ENCODE data around the gene CYB561D2.

DNA sequence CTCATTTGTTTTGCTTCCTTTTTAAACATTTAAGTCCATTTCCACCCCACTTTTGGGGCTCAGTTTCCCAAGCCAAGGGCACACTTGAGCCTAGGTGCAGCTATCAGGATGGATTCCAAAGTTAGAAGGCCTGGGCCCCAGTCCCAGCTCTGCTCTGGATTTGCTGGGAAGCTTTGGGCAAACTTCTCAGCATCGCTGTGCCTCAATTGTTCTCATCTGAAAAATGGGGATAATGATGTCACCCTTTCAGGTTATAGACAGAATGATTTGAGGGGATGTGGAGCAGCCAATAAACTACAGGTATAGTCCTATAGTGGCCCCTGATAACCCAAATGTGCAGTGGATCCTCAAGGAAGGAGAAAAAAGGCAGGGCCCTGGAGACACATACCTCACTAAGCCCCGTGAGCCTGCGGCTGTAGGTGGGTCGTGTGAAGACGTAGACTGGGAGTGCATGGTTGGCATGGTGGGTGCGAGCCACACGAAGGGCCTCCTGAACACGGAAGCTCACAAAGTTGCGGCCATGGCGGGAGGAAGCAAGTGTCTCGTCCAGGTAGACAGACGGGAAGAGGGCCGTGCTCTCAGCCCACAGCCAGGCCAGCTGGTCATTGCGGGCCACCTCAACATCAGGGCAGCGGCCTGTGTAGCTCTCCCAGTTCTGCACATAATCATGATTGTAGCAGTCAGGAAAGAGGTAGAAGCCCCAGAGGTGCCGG, 31.3 kb upstream of the CYB561D2 start:
- TF ChIP-seq, protein P1, sequence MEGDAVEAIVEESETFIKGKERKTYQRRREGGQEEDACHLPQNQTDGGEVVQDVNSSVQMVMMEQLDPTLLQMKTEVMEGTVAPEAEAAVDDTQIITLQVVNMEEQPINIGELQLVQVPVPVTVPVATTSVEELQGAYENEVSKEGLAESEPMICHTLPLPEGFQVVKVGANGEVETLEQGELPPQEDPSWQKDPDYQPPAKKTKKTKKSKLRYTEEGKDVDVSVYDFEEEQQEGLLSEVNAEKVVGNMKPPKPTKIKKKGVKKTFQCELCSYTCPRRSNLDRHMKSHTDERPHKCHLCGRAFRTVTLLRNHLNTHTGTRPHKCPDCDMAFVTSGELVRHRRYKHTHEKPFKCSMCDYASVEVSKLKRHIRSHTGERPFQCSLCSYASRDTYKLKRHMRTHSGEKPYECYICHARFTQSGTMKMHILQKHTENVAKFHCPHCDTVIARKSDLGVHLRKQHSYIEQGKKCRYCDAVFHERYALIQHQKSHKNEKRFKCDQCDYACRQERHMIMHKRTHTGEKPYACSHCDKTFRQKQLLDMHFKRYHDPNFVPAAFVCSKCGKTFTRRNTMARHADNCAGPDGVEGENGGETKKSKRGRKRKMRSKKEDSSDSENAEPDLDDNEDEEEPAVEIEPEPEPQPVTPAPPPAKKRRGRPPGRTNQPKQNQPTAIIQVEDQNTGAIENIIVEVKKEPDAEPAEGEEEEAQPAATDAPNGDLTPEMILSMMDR (conservative IDR thresholded peaks at IDR 0.05; ENCODE audit: low read length): no peak
- no peak for TF ChIP-seq EZH2phosphoT487 (IDR thresholded peaks at IDR 0.05; ENCODE audit: borderline replicate concordance, low read depth, low read length)
